HG02938 (cell line): Measurements from ENCODE around the gene PODXL.

Experiments used
- ATAC-seq: cut with Tn5 transposase; IDR thresholded peaks from one replicate; pipeline ENCODE4 v1.9.1; 2021; ENCODE audit warnings: mild to moderate bottlenecking, moderate library complexity; ENCODE audit not compliant: unreplicated experiment

The PODXL gene

DNA sequence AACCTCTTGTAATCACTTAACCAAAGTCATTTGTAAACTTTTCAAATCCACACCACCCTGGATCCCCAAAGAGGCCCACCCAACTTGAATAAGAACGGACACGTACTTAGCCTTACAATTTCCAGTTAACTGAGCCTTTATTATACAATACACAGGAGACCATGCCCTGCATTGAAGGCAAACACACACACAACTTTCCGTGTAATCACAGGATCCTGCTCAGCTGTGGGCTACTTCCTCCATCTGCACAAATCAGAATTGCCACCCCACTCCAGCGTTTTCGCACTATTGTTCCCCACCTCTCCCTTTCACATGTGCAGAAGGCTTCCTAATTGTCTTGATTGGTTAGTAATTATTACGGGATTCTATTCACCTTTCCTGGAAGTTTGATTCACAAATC is 12.1 kb upstream of the PODXL start:
- no peak for ATAC-seq

DNA sequence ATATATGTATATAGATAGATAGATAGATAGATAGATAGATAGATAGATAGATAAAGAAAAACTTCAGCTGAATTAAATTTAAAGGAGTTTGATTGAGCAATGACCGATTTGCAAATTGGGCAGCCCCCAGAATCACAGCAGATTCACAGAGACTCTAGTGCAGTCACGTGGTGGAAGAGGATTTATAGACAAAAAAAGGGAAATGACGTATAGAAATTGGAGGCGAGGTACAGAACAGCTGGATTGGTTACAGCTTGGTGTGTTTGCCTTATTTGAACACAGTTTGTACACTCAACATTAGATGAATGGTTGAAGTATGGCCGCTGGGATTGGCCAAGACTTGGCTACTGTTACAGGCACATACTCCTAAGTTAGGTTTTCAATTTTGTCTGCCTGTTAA is 8.2 kb upstream of the PODXL start:
- no peak for ATAC-seq

DNA sequence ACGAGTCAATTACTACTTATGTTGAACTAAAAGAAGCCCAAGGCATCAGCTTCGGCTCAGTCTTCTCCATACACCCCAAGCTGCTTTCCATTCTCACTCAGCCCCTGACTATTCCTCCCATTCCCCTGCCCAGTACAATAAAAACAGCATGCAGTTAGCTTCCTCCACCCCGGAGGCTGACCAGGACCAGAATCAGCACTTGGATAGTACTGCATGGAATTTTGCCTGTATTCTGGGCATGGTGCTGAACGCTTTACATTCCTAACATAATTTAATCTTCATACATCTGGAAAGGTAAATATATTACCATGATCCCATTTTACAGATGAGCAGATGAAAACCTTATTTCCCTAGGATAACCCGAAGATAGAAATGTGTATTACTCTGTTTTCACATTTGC is 7.5 kb upstream of the PODXL start:
- no peak for ATAC-seq

DNA sequence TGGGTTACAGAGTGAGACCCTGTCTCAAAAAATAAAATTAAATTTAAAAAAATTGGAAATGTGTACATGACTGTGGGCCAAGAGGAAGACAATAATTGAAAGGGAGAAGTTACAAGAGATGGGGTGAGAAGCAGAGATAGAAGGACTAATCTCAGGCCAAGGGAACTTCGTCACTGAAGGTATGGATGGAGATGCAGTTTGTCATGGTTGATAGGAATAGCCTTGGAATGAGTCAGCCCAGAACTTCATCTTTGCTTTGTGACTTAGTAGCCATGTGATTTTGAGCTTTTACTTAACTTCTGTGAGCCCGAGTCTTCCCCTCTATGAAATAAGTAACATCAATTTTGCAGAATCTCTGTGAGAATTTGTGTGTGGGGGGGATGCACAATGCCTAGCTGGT is 6.5 kb upstream of the PODXL start:
- no peak for ATAC-seq

DNA sequence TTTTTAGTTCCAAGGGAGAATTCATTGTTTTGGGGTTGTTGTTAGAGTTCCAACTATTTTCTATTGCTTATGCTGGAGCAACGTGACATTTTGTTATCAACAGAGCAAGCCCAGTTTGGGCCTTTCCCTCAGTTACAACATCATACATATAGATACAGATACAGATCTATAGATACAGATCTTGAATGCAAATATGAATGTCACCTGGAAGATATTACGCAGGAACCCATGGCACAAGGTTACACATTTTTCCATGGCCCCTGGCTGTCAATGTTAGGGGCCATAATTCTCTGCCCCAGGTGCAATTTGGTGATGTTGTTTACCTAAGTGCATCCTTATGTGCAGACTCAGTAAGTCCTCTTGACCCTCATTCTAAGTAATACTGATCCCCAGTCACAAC is 3.6 kb upstream of the PODXL start:
- ATAC-seq = no peak

DNA sequence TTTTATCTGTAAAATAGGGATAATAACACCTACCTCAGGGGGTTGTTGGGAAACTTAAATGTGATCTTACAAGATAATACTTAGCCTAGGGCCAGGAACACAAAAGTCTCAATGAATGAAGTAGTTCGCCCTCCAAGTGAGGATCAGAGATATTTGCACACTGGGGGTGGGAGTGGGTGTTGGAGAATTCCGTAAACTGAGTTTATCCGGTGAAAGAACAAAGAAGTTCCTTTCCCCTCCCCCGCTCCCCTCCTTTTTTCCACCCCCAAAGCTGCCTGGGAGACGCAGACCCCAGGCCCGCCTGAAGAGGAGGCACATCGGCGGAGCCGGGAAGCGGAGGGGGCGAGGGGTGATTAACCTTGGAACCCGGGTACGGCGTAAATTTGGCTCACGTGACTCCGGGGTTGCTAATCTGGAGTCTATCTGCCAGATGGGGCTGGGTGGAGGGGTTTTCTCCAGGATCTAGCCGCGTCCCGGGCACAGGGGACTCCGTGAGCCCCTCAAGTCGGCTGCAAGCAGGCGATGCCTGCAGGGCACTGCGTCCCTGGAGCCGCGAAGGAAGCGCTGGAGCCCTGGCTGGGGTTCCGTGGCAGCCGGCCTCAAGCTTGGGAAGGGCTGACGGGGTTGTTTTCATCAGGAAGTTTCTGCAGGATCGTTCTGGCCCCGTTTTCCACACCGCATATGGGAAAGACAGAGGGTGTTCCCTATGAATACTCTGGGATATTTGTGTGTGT is 1.4 kb upstream of the PODXL start:
- no peak for ATAC-seq

DNA sequence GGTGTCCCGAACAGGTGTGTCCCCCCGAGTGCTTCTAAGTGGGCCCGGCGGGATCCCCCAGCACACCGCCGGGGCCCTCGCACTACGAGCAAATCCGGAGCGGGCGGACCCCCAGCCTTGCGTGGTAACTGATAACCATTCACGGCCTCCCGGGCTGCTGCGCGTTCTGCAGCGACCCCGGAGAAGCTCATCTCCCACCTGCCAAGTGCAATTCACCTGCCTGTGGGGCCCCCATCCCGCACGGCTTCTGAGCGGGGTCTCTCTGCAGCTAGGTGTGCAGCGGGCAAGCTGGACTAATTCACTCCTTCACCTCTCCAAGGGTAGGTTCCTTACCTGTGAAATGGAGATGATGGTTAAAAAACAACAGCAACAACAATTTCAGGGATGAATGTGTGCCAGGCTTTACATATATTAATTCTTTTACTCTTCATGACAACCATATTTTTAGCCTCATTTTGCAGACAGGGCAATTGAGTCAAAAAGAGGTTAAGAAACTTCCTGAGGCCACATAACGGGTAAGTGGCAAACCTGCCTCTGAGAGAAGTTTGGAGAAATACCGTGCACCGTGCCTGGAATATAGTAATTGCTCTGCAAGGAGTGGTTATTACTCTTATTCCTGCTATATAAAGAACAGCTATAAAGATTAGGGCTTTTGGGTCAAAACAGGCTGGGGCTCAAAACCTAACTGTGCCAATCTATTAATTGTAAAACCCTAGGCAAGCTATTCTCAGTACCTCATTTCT is 652 bp upstream of the PODXL start:
- ATAC-seq = peak; percentile 6

DNA sequence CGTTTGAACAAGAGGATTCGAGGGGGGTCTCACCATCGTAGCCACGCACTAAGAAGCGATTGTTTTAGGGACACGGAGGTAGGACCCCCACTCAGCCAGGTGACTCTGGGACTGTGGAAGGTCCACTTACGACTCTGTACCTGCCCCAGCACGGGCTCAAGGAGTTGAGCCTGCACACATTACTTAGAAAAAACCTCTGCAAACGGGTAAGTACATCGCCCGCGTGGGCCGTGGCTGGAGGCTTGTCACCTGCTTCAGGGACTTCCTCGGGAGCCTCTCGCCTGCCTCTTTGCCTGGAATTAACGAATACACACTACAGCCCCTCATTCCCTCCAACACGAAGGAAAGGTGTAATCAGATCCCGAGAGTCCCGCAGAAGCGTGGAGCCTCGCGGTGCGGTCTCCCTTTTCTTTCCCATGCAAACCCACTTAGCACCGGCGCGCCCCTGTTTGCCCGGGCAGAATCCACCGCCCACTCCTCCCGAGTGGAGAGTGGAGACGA is 826 bp downstream of the PODXL start:
- peak; percentile 4 for ATAC-seq

DNA sequence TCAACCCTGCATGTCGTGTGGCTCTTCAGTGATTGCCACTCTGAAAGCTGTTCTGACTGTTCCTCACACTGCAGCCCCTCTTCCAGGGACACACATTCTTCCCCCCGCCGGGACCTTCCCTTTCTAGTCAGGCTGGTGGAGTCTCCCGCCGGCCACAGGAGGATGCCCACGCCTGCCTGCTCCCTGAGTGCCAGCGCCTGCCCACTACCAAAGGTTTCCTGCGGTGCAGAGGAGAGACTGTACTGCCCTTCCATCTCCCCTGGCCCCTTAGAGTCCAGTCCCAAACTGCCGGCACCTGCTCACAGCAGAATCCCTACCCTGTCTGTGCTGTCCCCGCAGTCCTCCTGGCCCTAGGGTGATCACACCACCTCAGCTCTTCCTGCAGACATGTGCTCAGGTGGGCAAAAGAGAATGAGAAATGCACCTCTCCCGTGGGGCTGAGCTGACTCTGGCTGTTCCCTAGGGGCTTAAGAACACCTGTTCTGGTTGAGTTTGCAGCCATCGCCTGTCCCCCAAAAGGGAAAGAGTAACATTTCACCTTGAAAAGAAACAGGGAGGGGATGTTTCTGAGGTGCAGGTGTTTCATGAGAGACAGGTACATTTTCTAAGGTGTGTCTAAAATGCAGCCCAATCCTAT is 1.4 kb downstream of the PODXL start:
- no peak for ATAC-seq

DNA sequence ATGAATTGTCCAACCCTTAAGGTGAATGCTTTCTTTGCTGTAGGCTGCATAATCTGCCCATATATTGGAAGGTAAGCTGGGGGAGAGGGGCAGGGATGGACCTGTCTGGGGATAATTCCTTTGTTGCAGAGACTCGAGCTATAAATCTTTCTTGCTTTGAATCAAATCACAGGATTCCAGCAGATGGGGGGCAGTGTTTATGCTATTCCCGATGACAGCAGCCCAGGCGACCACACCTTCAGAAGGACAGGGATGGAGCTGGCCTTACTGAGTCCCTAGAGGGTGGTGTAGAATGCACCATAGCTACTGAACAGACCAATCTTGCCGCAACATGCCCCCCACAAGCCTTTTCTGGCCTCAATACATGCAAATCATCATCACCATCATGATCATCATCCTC is 2.5 kb downstream of the PODXL start:
- ATAC-seq = no peak

DNA sequence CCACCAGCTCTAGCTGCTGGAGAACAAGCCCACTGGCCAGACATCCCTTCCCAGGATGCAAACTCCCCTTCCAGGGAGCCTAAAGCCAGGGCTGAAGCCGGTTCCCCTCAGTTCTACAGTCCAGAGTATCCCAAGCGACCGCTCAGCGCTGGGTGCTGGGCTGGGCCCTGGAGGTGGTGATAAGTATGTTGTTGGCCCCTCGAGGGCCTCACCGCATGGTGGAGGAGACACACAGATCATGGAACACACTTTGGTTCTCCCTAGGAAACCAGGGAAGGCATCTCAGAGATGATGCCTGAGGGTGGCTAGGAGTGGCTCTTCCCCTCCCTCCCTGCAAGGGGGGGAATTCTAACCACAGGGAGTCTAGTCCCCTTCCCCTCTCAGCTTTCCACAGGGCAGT is 4.4 kb downstream of the PODXL start:
- ATAC-seq = no peak

DNA sequence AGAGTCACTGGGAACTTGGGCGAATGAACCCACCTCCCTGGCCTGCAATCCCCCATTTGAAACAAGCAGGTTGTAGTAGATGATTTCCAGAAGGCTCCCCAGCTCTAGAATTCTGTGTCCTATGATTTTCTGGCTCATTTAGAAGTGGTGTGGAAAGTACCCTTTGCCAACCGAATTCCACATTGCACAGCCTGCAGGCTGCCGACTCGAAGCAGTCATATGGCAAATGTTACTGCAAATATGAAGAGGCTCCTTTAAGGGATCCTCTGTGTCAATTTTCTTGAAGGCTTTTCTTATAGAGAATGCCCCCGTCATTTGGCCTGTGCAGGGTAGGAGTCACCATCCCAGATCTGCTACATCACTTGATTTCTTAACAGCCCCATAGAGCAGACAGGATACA is 5.6 kb downstream of the PODXL start:
- no peak for ATAC-seq

DNA sequence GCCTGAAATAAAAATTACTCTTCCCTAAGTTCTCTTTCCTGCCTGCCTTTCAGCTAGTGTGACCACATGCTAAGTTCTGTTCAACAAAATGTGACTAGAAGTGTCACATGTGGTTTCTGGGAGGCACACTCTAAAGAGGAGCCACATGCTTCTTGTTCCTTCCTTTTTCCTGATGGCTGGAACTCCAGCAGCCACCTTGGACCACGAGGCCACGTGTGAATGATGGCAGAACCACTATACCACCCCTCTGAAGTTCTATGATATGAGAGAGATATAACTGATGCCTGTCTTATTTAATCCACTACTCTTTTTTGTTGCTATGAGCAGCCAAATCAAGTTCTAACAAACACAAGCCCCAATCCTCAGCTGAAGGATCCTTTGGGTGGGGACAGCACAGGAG is 8.1 kb downstream of the PODXL start:
- no peak for ATAC-seq

DNA sequence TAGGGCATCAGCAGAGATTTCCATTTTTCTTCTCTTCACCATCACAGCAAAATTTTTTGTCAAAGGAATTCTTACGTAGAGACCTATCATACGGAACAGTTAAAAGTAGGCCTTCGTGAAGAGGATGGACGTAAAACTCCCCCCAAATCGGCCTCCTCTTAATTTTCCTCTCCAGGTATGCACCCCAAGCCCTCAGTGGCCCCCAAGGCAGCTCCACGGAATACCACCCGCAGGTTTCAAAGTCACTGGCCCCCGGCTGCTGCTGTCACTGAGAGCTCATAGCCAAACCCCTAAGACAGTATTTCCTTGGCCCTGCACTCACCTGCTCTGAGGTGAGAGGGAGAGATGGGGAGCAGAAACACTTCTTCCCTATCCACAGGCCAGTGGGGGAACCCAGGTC is 8.8 kb downstream of the PODXL start:
- ATAC-seq = no peak

DNA sequence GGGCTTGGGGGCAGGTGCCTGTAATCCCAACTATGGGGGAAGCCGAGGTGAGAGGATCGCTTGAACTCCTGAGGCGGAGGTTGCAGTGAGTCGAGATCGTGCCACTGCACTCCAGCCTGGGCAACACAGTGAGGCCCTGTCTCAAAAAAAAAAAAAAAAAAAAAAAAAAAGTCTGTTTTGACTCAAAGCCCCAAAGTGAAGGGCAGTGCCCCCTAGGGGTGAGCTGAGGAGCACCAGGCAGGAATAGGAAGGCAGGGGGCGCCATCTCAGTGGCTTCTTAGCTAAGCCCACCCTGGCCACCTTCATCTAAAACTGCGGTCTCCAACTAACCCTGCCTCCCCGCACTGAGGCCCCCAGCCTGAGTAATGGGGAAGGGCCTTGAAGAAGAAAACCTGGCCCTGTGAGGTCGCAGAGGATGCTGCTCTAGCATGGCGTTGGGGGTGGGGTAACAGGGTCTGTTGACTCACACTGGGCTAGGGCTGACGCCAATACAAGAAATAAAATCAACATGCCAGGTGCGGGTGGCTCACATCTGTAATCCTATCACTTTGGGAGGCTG is 9.8 kb downstream of the PODXL start:
- ATAC-seq = no peak

DNA sequence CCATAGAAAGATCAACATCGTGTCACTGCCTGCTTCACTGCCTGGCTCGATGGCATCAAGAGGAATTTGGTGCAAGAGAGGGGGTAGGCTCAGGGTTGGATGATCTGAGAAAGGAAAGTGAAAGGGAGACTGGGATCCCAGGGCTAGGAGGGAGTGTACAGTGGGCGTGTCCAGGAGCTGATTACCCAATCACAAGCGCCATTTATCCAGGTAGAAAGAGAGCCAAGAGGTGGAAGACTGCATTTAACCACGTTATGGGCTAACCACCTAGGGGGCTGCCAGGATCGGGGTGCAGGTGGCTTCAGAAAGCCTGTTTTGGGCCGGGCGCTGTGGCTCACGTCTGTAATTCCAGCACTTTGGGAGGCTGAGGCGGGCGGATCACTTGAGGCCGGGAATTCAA is 10.3 kb downstream of the PODXL start:
- ATAC-seq = no peak

DNA sequence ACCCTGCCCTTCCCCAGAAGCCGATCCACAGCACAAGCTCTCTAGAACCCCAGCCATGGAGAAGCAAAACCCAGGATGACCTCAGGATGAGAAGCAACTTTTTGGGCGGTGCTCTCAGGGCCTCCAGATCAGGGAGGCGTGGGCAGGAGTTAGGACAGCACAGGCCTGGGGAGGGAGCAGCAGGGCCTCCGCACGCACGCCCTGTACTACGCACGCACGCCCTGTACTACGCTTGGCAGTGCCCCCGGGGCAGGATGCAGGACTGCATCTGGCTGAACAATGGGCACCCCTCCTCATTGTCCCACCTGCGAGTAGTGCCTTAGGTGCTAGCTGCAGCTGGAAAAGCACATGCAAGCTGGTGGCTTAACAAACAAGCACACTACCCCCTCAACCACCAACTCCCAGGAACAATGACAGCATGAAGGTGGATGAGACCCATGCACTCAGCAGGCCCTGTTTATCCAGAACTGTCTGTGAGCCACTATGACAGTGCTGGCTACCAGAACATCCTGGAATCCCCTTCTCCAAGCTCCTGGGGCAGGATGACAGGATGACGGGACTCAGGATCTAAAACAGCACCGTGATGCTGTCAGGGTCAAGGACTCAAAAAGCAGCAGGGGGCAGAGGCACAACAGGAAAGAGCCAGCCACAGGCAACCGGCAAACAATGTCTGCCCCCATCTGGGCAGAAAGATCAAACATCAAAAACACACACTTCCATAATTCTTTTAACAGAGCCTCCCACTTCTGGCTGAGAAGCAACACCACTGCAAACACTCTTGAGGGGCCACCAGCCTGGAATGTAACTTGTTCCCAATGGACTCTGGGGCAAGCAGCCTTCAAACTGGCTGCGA is 11.8 kb downstream of the PODXL start:
- ATAC-seq = no peak

DNA sequence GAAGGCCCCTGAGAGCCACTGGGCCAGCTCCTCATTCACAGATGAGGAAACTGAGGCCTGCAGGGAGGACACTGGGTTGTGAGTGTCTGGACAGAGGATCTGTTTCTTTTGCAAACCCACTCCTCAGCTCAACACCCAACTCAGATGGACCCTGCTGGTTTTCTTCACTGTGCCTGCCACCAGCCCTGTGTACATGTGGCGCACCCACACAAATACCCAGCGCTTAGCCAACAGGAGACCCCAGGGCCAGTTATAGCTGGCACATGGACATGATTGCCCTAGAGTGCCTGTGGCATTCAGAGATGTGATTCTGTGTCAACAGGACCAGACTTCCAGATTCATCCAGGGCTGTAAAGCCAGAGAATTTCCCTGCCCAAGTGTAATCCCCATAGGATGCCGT is 12.4 kb downstream of the PODXL start:
- ATAC-seq = no peak

DNA sequence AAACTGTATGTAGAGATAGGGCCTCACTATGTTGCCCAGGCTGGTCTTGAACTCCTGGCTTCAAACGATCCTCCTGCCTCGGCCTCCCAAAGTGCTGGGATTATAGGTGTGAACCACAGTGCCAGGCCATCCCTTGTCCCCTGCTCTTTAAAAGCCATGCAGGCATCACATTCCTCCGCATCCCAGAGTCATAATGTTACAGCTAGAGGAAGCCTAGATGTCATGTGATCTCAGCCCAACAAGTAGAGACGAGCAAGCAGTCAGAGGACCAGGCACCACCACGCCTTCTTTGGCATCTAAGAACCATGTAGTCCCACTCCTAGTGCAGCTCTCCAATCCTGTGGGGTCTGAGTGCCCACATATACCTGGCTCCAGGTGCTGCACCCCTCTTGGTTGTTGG is 13.1 kb downstream of the PODXL start:
- no peak for ATAC-seq

DNA sequence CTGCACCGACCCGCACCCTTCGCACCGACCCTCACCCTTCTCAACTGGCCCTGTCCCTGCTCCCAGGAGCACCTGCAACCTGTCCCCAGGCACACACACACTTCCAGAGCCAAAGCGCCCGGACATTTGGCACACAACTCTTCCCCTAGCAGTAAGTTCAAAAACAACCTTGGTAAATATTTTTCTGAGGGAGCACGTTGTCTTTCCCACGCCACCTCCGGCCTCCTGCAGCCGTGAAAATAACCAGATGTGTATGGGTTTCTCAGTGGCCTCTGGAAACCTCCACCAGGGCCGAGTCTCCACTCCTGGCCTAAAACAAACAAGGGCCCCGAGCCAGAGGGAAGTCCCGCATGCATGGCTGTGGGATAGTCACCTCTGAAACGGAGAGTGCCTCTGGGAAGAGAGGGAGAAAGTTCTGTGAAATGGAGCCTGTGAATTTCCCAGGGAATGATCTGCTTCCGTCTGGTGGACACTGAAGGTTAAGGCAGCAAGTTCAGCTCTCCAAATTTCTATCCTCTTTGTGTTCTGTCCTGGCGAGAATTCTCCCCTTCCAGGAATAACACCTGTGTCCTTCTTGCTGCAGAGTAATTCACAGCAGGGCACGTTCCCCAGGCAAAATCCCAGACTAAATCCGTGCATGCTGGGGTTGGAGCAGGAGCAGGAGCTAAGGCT is 15.8 kb downstream of the PODXL start:
- no peak for ATAC-seq
